Measurements from ENCODE around the gene SLC30A3. TPM values are rescaled to one million over a fixed set of nuclear protein-coding genes. Genes with fewer than 3 reads are reported as not detected.

SLC30A3 gene
- total and polyA plus RNA-seq, 2 of the 13 experiments (the other 11 are each of a cell fraction or from before 2014, with no cell fraction given), result 0.38 to 0.79 TPM

DNA sequence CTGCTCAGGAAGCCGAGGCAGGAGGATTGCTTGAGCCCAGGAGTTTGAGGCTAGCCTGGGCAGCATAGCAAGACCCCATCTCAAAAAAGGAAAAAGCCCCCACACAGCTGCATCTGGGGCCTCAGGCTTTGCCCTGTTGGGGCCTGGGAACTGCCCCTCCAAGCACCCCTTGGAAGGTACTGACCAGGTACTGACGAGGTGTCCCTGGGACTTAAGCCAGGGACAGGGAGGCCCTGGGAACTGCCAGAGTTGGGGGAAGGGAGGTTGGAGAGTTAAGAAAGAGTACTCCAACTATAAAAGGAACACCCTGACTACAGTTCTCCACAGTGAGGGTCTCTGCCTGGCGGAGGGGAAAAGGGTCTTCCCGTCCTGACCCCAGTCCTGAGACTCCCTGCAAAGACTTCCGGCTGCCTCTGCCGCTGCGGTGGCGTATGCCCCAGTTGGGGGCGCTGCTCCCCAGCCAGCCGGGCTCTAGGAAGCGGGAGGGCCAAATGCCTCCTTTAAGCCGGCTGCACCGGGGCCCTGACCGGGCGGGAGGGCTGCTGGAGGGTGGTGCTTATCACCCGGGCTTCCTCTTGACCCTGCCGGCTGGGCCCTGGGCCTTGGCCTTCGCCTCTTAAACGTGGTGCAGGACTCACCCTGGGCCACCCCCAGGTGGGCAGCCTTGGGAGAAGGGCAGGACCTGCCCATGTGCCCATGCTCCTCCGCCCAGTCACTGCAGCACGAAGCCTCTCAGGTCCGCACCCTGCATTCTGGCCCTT is 12.8 kb downstream of the SLC30A3 start (continued):
- TF ChIP-seq ZMYM3 (CRISPR knock-in tag; IDR thresholded peaks at IDR 0.05) (peak; percentile 45; the same call in 1 of the 2 replicates), ZNF275 (CRISPR knock-in tag; IDR thresholded peaks at IDR 0.05; ENCODE audit: borderline replicate concordance) (peak; percentile 89; the same call in 1 of the 2 replicates), CBX5 (CRISPR knock-in tag; IDR thresholded peaks at IDR 0.05; ENCODE audit: borderline replicate concordance) (peak; percentile 42; the same call in 1 of the 2 replicates), SNAPC4 (CRISPR knock-in tag; IDR thresholded peaks at IDR 0.05) (no peak), TARDBP (CRISPR knock-in tag; IDR thresholded peaks at IDR 0.05) (peak; percentile 63; the same call in 1 of the 2 replicates), CENPT (CRISPR knock-in tag; IDR thresholded peaks at IDR 0.05; ENCODE audit: low read depth) (no peak), KDM4B (CRISPR knock-in tag; IDR thresholded peaks at IDR 0.05) (peak; percentile 64; the same call in 1 of the 2 replicates), HMGA1 (CRISPR knock-in tag; conservative IDR thresholded peaks at IDR 0.05) (no peak), ZNF646 (CRISPR knock-in tag; IDR thresholded peaks at IDR 0.05) (no peak), PPARG (CRISPR knock-in tag; conservative IDR thresholded peaks at IDR 0.05) (no peak), IRF1 (CRISPR knock-in tag; IDR thresholded peaks at IDR 0.05; ENCODE audit: low read depth) (no peak)
- TF ChIP-seq, protein P1, sequence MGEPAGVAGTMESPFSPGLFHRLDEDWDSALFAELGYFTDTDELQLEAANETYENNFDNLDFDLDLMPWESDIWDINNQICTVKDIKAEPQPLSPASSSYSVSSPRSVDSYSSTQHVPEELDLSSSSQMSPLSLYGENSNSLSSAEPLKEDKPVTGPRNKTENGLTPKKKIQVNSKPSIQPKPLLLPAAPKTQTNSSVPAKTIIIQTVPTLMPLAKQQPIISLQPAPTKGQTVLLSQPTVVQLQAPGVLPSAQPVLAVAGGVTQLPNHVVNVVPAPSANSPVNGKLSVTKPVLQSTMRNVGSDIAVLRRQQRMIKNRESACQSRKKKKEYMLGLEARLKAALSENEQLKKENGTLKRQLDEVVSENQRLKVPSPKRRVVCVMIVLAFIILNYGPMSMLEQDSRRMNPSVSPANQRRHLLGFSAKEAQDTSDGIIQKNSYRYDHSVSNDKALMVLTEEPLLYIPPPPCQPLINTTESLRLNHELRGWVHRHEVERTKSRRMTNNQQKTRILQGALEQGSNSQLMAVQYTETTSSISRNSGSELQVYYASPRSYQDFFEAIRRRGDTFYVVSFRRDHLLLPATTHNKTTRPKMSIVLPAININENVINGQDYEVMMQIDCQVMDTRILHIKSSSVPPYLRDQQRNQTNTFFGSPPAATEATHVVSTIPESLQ (CRISPR knock-in tag; conservative IDR thresholded peaks at IDR 0.05), result no peak
